ENCODE results near the gene PHC2. TPM values are rescaled to one million over a fixed set of nuclear protein-coding genes. Genes with fewer than 3 reads are reported as not detected.

The PHC2 gene
- total RNA-seq, 2 donors from 2014 or later, result 15.4 to 34.5 TPM

- H3K36me3 Mint-ChIP-seq, result no peaks in the 10 kb centered on the region
- DNase-seq (ENCODE audit: low spot score in 2 of 2), result no peak
- H3K27ac Mint-ChIP-seq, result peak overlapping the region in 1 of 2 donors; percentile 75
- no peak for ATAC-seq
- H3K9me3 Mint-ChIP-seq, result no peaks in the 10 kb centered on the region
Observed at GRCh38 chr1:33370301-33370700, 60.6 kb downstream of the PHC2 start.

GRCh38 chr1:33369764-33370163, 61.1 kb downstream of the PHC2 start:
- ATAC-seq, result no peak
- no peaks in the 10 kb centered on the region for H3K9me3 Mint-ChIP-seq
- no peaks in the 10 kb centered on the region for H3K36me3 Mint-ChIP-seq
- H3K27ac Mint-ChIP-seq, result no peak overlapping the region
- no peak for DNase-seq (ENCODE audit: low spot score in 2 of 2)

GRCh38 chr1:33369081-33369480, 61.8 kb downstream of the PHC2 start:
- H3K9me3 Mint-ChIP-seq, result no peaks in the 10 kb centered on the region

GRCh38 chr1:33368431-33368830, 62.5 kb downstream of the PHC2 start:
- no peak for ATAC-seq
- no peaks in the 10 kb centered on the region for H3K36me3 Mint-ChIP-seq

More at GRCh38 chr1:33369081-33369480, 61.8 kb downstream of the PHC2 start:
- ATAC-seq (no peak), DNase-seq (ENCODE audit: low spot score in 2 of 2) (no peak)
- H3K36me3 Mint-ChIP-seq, result no peaks in the 10 kb centered on the region
- no peak overlapping the region for H3K27ac Mint-ChIP-seq

GRCh38 chr1:33367485-33368405, 63.1 kb downstream of the PHC2 start:
- DNase-seq (ENCODE audit: low spot score in 2 of 2), result peak; percentile 77 to 90
- ATAC-seq, result peak; percentile 91 to 94
- H3K36me3 Mint-ChIP-seq, result no peaks in the 10 kb centered on the region
- no peak overlapping the region for H3K27ac Mint-ChIP-seq
- no peaks in the 10 kb centered on the region for H3K9me3 Mint-ChIP-seq

More at GRCh38 chr1:33368431-33368830, 62.5 kb downstream of the PHC2 start:
- DNase-seq (ENCODE audit: low spot score in 2 of 2), result no peak
- no peaks in the 10 kb centered on the region for H3K9me3 Mint-ChIP-seq
- H3K27ac Mint-ChIP-seq, result no peak overlapping the region

GRCh38 chr1:33366762-33367484, 64.0 kb downstream of the PHC2 start:
- H3K9me3 Mint-ChIP-seq, result no peaks in the 10 kb centered on the region
- ATAC-seq, result no peak
- no peak overlapping the region for H3K27ac Mint-ChIP-seq
- no peak for DNase-seq (ENCODE audit: low spot score in 2 of 2)
- H3K36me3 Mint-ChIP-seq, result no peaks in the 10 kb centered on the region

- no peak for DNase-seq (ENCODE audit: low spot score in 2 of 2)
Observed at GRCh38 chr1:33365560-33365997, 65.3 kb downstream of the PHC2 start.

GRCh38 chr1:33364565-33364918, 66.4 kb downstream of the PHC2 start:
- Mint-ChIP-seq H3K36me3 (no peaks in the 10 kb centered on the region), H3K9me3 (no peaks in the 10 kb centered on the region), H3K27ac (peak overlapping the region in 1 of 2 donors; percentile 17)
- ATAC-seq, result no peak
- DNase-seq (ENCODE audit: low spot score in 2 of 2), result no peak

More at GRCh38 chr1:33365560-33365997, 65.3 kb downstream of the PHC2 start:
- Mint-ChIP-seq H3K9me3 (no peaks in the 10 kb centered on the region), H3K36me3 (no peaks in the 10 kb centered on the region), H3K27ac (no peak overlapping the region)
- no peak for ATAC-seq

- H3K27ac Mint-ChIP-seq, result no peak overlapping the region
- no peaks in the 10 kb centered on the region for H3K36me3 Mint-ChIP-seq
- H3K9me3 Mint-ChIP-seq, result no peaks in the 10 kb centered on the region
- DNase-seq (ENCODE audit: low spot score in 2 of 2), result no peak
- ATAC-seq, result no peak
Observed at GRCh38 chr1:33363470-33363861, 67.4 kb downstream of the PHC2 start.

GRCh38 chr1:33363021-33363420, 67.9 kb downstream of the PHC2 start:
- DNase-seq (ENCODE audit: low spot score in 2 of 2) (no peak), ATAC-seq (no peak)
- Mint-ChIP-seq H3K36me3 (no peaks in the 10 kb centered on the region), H3K9me3 (no peaks in the 10 kb centered on the region), H3K27ac (no peak overlapping the region)

GRCh38 chr1:33361532-33362235, 69.2 kb downstream of the PHC2 start:
- no peaks in the 10 kb centered on the region for H3K9me3 Mint-ChIP-seq
- H3K27ac Mint-ChIP-seq, result peak overlapping the region in 1 of 2 donors; percentile 83
- no peak for ATAC-seq
- H3K36me3 Mint-ChIP-seq, result no peaks in the 10 kb centered on the region
- no peak for DNase-seq (ENCODE audit: low spot score in 2 of 2)

GRCh38 chr1:33360367-33360766, 70.5 kb downstream of the PHC2 start:
- Mint-ChIP-seq H3K27ac (no peak overlapping the region), H3K9me3 (no peaks in the 10 kb centered on the region)
- no peak for DNase-seq (ENCODE audit: low spot score in 2 of 2)

GRCh38 chr1:33359931-33360330, 71.0 kb downstream of the PHC2 start:
- no peak for DNase-seq (ENCODE audit: low spot score in 2 of 2)
- Mint-ChIP-seq H3K9me3 (no peaks in the 10 kb centered on the region), H3K27ac (no peak overlapping the region), H3K36me3 (no peaks in the 10 kb centered on the region)
- ATAC-seq, result no peak

More at GRCh38 chr1:33360367-33360766, 70.5 kb downstream of the PHC2 start:
- H3K36me3 Mint-ChIP-seq, result no peaks in the 10 kb centered on the region
- ATAC-seq, result no peak

- DNase-seq (ENCODE audit: low spot score in 2 of 2), result no peak
- H3K36me3 Mint-ChIP-seq, result no peaks in the 10 kb centered on the region
- no peak for ATAC-seq
- no peaks in the 10 kb centered on the region for H3K9me3 Mint-ChIP-seq
- H3K27ac Mint-ChIP-seq, result no peak overlapping the region
Observed at GRCh38 chr1:33358795-33359503, 71.9 kb downstream of the PHC2 start.

- Mint-ChIP-seq H3K27ac (no peak overlapping the region), H3K36me3 (no peaks in the 10 kb centered on the region), H3K9me3 (no peaks in the 10 kb centered on the region)
- ATAC-seq, result no peak
- no peak for DNase-seq (ENCODE audit: low spot score in 2 of 2)
Observed at GRCh38 chr1:33358114-33358794, 72.6 kb downstream of the PHC2 start.

GRCh38 chr1:33357099-33357498, 73.8 kb downstream of the PHC2 start:
- Mint-ChIP-seq H3K36me3 (no peaks in the 10 kb centered on the region), H3K27ac (no peak overlapping the region), H3K9me3 (no peaks in the 10 kb centered on the region)
- DNase-seq (ENCODE audit: low spot score in 2 of 2), result no peak
- ATAC-seq, result no peak
